Measurements from ENCODE around the gene JADE2.

- TF ChIP-seq CTCF (IDR thresholded peaks at IDR 0.05; ENCODE audit: low read depth, low read length) (no peak), POLR2A (IDR thresholded peaks at IDR 0.05; ENCODE audit: extremely low read depth, insufficient read length) (no peak)
Measured at GRCh38 chr5:134580001-134580460, 54.6 kb downstream of the JADE2 start.

Measured in NB4 (cell line).